Hair follicle dermal papilla cell (primary cell): ENCODE measurements around the gene FLRT2. TPM values are rescaled to one million over a fixed set of nuclear protein-coding genes. Genes with fewer than 3 reads are reported as not detected.

Experiments used
- total RNA-seq: library from RNA; depleted of rRNA; stranded (reverse); fragments of >200 nt; gene quantifications from 2 replicates; pipeline ENCODE4 v1.2.3, GENCODE V29; 2012

Gene FLRT2
- 62.5 and 89.0 TPM in 2 replicates for total RNA-seq

GRCh38 chr14:85529803-85530574, at the start of gene FLRT2:
Gene FLRT2, plus strand, starts transcription at chr14:85530144. Its CDS starts 91,371 bp downstream, at chr14:85621515.

